HepG2 (cell line): ENCODE measurements around the gene ANKRD11. TPM values are rescaled to one million over a fixed set of nuclear protein-coding genes. Genes with fewer than 3 reads are reported as not detected.
A peak's percentile ranks its signal among the peaks of the same experiment; 100 is the strongest.

Experiments used
- ATAC-seq: fragments of 200-7000 bp; cut with Tn5 transposase; 3 replicates; pipeline ENCODE4 v1.9.1; 2020; ENCODE audit warnings: mild to moderate bottlenecking, moderate library complexity
- BruUV-seq: library from RNA; stranded (reverse); fragments of 400-500 nt; replicated peaks from 2 replicates; lab custom pipeline; 2021; lab: Mats Ljungman, UMichigan
- CTCF ChIA-PET: fragments of 300-600 bp; formaldehyde crosslinking; extraction: SDS; loops from one replicate; lab custom pipeline; 2021; ENCODE audit warnings: low total read pairs, inconsistent platforms, low intra/inter-chr PET ratio; lab: Yijun Ruan, JAX
- POLR2A ChIA-PET: fragments of 350-600 bp; sonication (Branson Sonifier 250); formaldehyde crosslinking; loops from one replicate; lab custom pipeline; 2020; ENCODE audit warnings: antibody characterized with exemption, inconsistent platforms; lab: Yijun Ruan, JAX
- DNase-seq: peaks from one replicate; pipeline ENCODE4 v3.0.0-alpha.2; 2015; ENCODE audit warnings: low spot score
- FAIRE-seq: peaks from 3 replicates; lab custom pipeline; 2011; peaks lifted over from hg19 to GRCh38; lab: Jason Lieb, UNC
- H2AFZ ChIP-seq: one replicate; pipeline ENCODE4 v1.6.1; 2011; ENCODE audit warnings: low read length, inconsistent platforms
- H3K27ac ChIP-seq: fragments of 300-600 bp; 3 replicates; pipeline ENCODE4 v1.8.0; 2011; ENCODE audit warnings: mixed run types, mild to moderate bottlenecking, mixed read lengths, low read length, inconsistent platforms; ENCODE audit not compliant: insufficient read depth; ENCODE audit errors: extremely low read length
- H3K27me3 ChIP-seq, 2 experiments: fragments of 200-600 bp in 1 of 2; 2 replicates in 1 of 2; 3 replicates in 1 of 2; pipeline versions ENCODE4 v1.6.0 to v1.8.0; 2011; ENCODE audit warnings: low read length in 2 of 2, mild to moderate bottlenecking in 2 of 2, moderate library complexity in 2 of 2, inconsistent platforms in 1 of 2; ENCODE audit not compliant: insufficient read depth in 2 of 2, control insufficient read depth in 1 of 2
- H3K36me3 ChIP-seq, 2 experiments: fragments of 200-600 bp in 1 of 2; replicated peaks in 1 of 2; 2 replicates in 1 of 2; 3 replicates in 1 of 2; pipeline versions ENCODE4 v1.5.1 to v1.8.0; 2011; ENCODE audit warnings: low read length in 2 of 2, inconsistent platforms in 1 of 2; ENCODE audit not compliant: insufficient read depth in 2 of 2, control insufficient read depth in 1 of 2
- H3K4me1 ChIP-seq: 2 replicates; pipeline ENCODE4 v1.5.1; 2012; ENCODE audit warnings: low read length, inconsistent platforms; ENCODE audit not compliant: insufficient read depth
- H3K4me2 ChIP-seq: 2 replicates; pipeline ENCODE4 v1.6.0; 2011; ENCODE audit warnings: low read depth, low read length, inconsistent platforms
- H3K4me3 ChIP-seq, 3 experiments: fragments of 200-600 bp in 1 of 3; sonication (generic), shearing (Covaris generic) in 1 of 3; replicated peaks in 1 of 3; 2 replicates each; pipeline ENCODE4 v1.5.1; 2011 to 2016; ENCODE audit warnings: low read length in 3 of 3, inconsistent platforms in 2 of 3, low read depth in 2 of 3, mild to moderate bottlenecking in 2 of 3, control low read depth in 1 of 3, mixed read lengths in 1 of 3; ENCODE audit not compliant: insufficient read depth in 1 of 3
- H3K79me2 ChIP-seq: one replicate; pipeline ENCODE4 v1.6.1; 2011; ENCODE audit warnings: low read length, inconsistent platforms; ENCODE audit not compliant: insufficient read depth
- H3K9ac ChIP-seq: 2 replicates; pipeline ENCODE4 v1.6.0; 2011; ENCODE audit warnings: mild to moderate bottlenecking, low read depth, low read length, inconsistent platforms; ENCODE audit not compliant: insufficient read depth
- H3K9me3 ChIP-seq: 2 replicates; pipeline ENCODE4 v1.5.1; 2012; ENCODE audit warnings: mild to moderate bottlenecking, low read length
- H4K20me1 ChIP-seq: 2 replicates; pipeline ENCODE4 v1.6.0; 2011; ENCODE audit warnings: inconsistent platforms, mild to moderate bottlenecking, low read length, moderate library complexity; ENCODE audit not compliant: insufficient read depth
- AGO2 ChIP-seq: fragments of 200-400 bp; formaldehyde crosslinking; optimal IDR thresholded peaks from 2 replicates; pipeline ENCODE3; 2017; ENCODE audit warnings: mild to moderate bottlenecking, low read depth, low read length, moderate library complexity
- MEF2D ChIP-seq: sonication (generic); formaldehyde crosslinking; IDR thresholded peaks from 2 replicates; pipeline ENCODE4 v1.5.1; 2020; ENCODE audit warnings: mild to moderate bottlenecking, missing genetic modification reagents
- ONECUT2 ChIP-seq: sonication (generic); formaldehyde crosslinking; IDR thresholded peaks from 2 replicates; pipeline ENCODE4 v1.4.0; 2020; ENCODE audit warnings: missing genetic modification reagents
- PATZ1 ChIP-seq: sonication (generic); formaldehyde crosslinking; IDR thresholded peaks from 2 replicates; pipeline ENCODE4 v1.4.0; 2020; ENCODE audit warnings: missing genetic modification reagents
- POLR2A ChIP-seq, 2 experiments: IDR thresholded peaks; 2 replicates each; pipeline ENCODE4 v1.6.1; 2011; ENCODE audit warnings: low read depth in 2 of 2, low read length in 2 of 2, mild to moderate bottlenecking in 1 of 2, moderate library complexity in 1 of 2; ENCODE audit not compliant: insufficient read depth in 1 of 2
- RBM22 ChIP-seq: fragments of 200-400 bp; formaldehyde crosslinking; optimal IDR thresholded peaks from 2 replicates; pipeline ENCODE3; 2017; ENCODE audit warnings: mild to moderate bottlenecking, low read length, moderate library complexity
- ZBTB33 ChIP-seq: sonication (generic); formaldehyde crosslinking; IDR thresholded peaks from 2 replicates; pipeline ENCODE4 v1.4.0; 2020; ENCODE audit warnings: missing genetic modification reagents
- ZNF362 ChIP-seq: sonication (generic); formaldehyde crosslinking; IDR thresholded peaks from 2 replicates; pipeline ENCODE4 v1.4.0; 2020; ENCODE audit warnings: missing genetic modification reagents, mild to moderate bottlenecking, borderline replicate concordance
- WGBS: methylation state at CpG from one replicate; pipeline ENCODE4 v1.1.6; 2017; ENCODE audit warnings: low lambda C conversion rate; 5-methylcytosine and 5-hydroxymethylcytosine counted together
- in situ Hi-C: cut with HindIII; loops from 2 replicates; pipeline ENCODE4 v1.10.0; 2017; ENCODE audit warnings: low pct_unique_long_range_greater_than_20kb; ENCODE audit not compliant: extremely low pct_ligation_motif_present
- intact Hi-C: fragments of 100-400 bp; cut with micrococcal nuclease; formaldehyde crosslinking; loops from one replicate; pipeline ENCODE4 v1.10.0; 2022; ENCODE audit not compliant: unreplicated experiment
- polyA plus RNA-seq, 8 experiments: library from polyadenylated mRNA; depleted of rRNA in 3 of 8; stranded (reverse) in 7 of 8; unstranded in 1 of 8; fragments of >200 nt; fragmentation: Illumina TruSeq in 4 of 8; extraction: Trizol in 4 of 8; gene quantifications; 2 replicates each; pipeline versions ENCODE4 v1.2.1 to v1.2.3, GENCODE V29; 2011 to 2016; ENCODE audit warnings: low read depth in 4 of 8, missing spikeins in 1 of 8, mixed read lengths in 1 of 8; ENCODE audit not compliant: insufficient read depth in 1 of 8
- total RNA-seq, 5 experiments: library from RNA; depleted of rRNA; stranded (reverse); fragments of >200 nt; fragmentation: Illumina TruSeq; extraction: Trizol; gene quantifications; 2 replicates each; pipeline ENCODE4 v1.2.3, GENCODE V29; 2016; ENCODE audit warnings: low read depth in 1 of 5

The ANKRD11 gene
- total and polyA plus RNA-seq, 2 of the 13 experiments (the other 11 are each of a cell fraction or from before 2014, with no cell fraction given): 21.4 to 38.4 TPM

DNA sequence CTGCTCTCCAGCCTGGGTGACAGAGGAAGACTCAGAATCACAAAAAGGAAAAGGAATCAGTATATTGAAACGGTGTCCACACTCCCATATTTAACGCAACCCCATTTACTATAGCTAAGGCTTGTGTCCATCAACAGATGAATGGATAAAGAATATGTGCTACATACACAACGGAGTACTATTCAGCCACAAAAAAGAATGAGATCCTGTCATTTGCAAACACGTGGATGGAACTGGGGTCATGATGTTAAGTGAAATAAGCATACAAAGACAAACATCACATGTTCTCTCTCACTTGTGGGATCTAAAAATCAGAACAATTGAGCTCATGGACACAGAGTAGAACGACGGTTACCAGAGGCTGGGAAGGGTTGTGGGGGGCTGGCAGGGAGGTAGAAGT lies 217.7 kb downstream of the ANKRD11 start:
- no peak overlapping the region for H3K9ac ChIP-seq
- no TSS peak for BruUV-seq
- H3K4me2 ChIP-seq: no peak overlapping the region
- H2AFZ ChIP-seq: no peak overlapping the region
- no peaks in the 10 kb centered on the region for H3K4me1 ChIP-seq
- no peak overlapping the region for H3K4me3 ChIP-seq
- peaks cover 5% of the 10 kb centered on the region; the same call in 1 of the 2 replicates for H4K20me1 ChIP-seq
- no peaks in the 10 kb centered on the region for H3K9me3 ChIP-seq
- DNase-seq (no peak), ATAC-seq (no peak), FAIRE-seq (no peak)
- peaks cover 54 to 79% of the 10 kb centered on the region in 2 experiments for H3K36me3 ChIP-seq
- H3K79me2 ChIP-seq: peaks cover 2% of the 10 kb centered on the region
- CTCF ChIA-PET: no interaction called here
- no peaks in the 10 kb centered on the region for H3K27me3 ChIP-seq
- in situ Hi-C loops (no loop called here), intact Hi-C loops (no loop called here)
- H3K27ac ChIP-seq: no peak overlapping the region
- TF ChIP-seq ONECUT2 (CRISPR knock-in tag) (no peak), MEF2D (CRISPR knock-in tag) (no peak), PATZ1 (CRISPR knock-in tag) (no peak)
- WGBS: 97% methylated on average over 6 of the region's 6 CpGs
- POLR2A ChIA-PET: no interaction called here

GRCh38 chr16:89270666-89271345 lies 219.6 kb downstream of the ANKRD11 start:
- Histone ChIP-seq H4K20me1 (peaks cover 5% of the 10 kb centered on the region; the same call in 1 of the 2 replicates), H3K9me3 (no peaks in the 10 kb centered on the region)
- peak; percentile 96 for TF ChIP-seq RBM22
- TF ChIP-seq POLR2A (IDR thresholded peaks at IDR 0.05; ENCODE audit: insufficient read depth in 1 of 2, low read depth in 2 of 2, low read length in 2 of 2): 0 out of 4 replicates have a peak, but pooled peaks of 1 of the 2 experiments have one; percentile 31
- TF ChIP-seq ZBTB33 (CRISPR knock-in tag): peak; percentile 79; the same call in 1 of the 2 replicates
- peak; percentile 71 for TF ChIP-seq AGO2
- no peak for TF ChIP-seq ZNF362 (CRISPR knock-in tag)
- TF ChIP-seq, all 625 proteins: peak for 4
- DNase-seq (no peak), ATAC-seq (no peak), FAIRE-seq (no peak)
- Histone ChIP-seq H3K9ac (no peak overlapping the region), H3K4me3 (no peak overlapping the region), H3K4me2 (no peak overlapping the region), H2AFZ (no peak overlapping the region), H3K79me2 (peaks cover 2% of the 10 kb centered on the region), H3K27me3 (no peaks in the 10 kb centered on the region), H3K4me1 (no peaks in the 10 kb centered on the region), H3K27ac (no peak overlapping the region), H3K36me3 (peaks cover 53 to 79% of the 10 kb centered on the region in 2 experiments)
- in situ Hi-C loops: no loop called here
- CTCF ChIA-PET: no interaction called here
- no TSS peak for BruUV-seq
- POLR2A ChIA-PET: no interaction called here
- 98% methylated on average over 32 of the region's 32 CpGs for WGBS
- intact Hi-C loops: no loop called here
